GM23248 (cell line): ENCODE results near the gene ARHGAP5. TPM values are rescaled to one million over a fixed set of nuclear protein-coding genes. Genes with fewer than 3 reads are reported as not detected.

Experiments used
- DNase-seq: peaks from one replicate; pipeline ENCODE4 v3.0.0-alpha.2; 2015
- H2AFZ ChIP-seq: fragments of 200-600 bp; sonication (generic); 2 replicates; pipeline ENCODE4 v1.6.1; 2016; ENCODE audit warnings: antibody characterized with exemption
- H3F3A ChIP-seq: fragments of 200-600 bp; sonication (generic); 2 replicates; pipeline ENCODE4 v1.6.1; 2016; ENCODE audit warnings: mild to moderate bottlenecking, antibody characterized with exemption, mixed run types; ENCODE audit not compliant: insufficient read depth
- H3K27ac ChIP-seq: fragments of 200-600 bp; sonication (generic); 2 replicates; pipeline ENCODE4 v1.5.1; 2016; ENCODE audit warnings: mild to moderate bottlenecking
- H3K27me3 ChIP-seq: fragments of 200-600 bp; sonication (generic); replicated peaks from 2 replicates; pipeline ENCODE4 v1.6.1; 2016; ENCODE audit warnings: mild to moderate bottlenecking; ENCODE audit not compliant: insufficient read depth
- H3K36me3 ChIP-seq: fragments of 200-600 bp; sonication (generic); 2 replicates; pipeline ENCODE4 v1.6.1; 2016; ENCODE audit warnings: low read depth, mild to moderate bottlenecking
- H3K4me1 ChIP-seq: fragments of 200-600 bp; sonication (generic); 2 replicates; pipeline ENCODE4 v1.6.1; 2016; ENCODE audit warnings: mild to moderate bottlenecking; ENCODE audit not compliant: insufficient read depth
- H3K4me2 ChIP-seq: fragments of 200-600 bp; sonication (generic); one replicate; pipeline ENCODE4 v1.6.1; 2016; ENCODE audit warnings: mild to moderate bottlenecking; ENCODE audit not compliant: unreplicated experiment
- H3K4me3 ChIP-seq: fragments of 200-600 bp; sonication (generic); 2 replicates; pipeline ENCODE4 v1.5.1; 2016; ENCODE audit warnings: mild to moderate bottlenecking
- H3K79me2 ChIP-seq: fragments of 200-600 bp; sonication (generic); 2 replicates; pipeline ENCODE4 v1.6.1; 2016; ENCODE audit warnings: mild to moderate bottlenecking; ENCODE audit not compliant: insufficient read depth
- H3K9ac ChIP-seq: fragments of 200-600 bp; sonication (generic); 2 replicates; pipeline ENCODE4 v1.6.1; 2016; ENCODE audit warnings: mild to moderate bottlenecking
- H3K9me2 ChIP-seq: fragments of 200-600 bp; sonication (generic); 2 replicates; pipeline ENCODE4 v1.6.1; 2016; ENCODE audit warnings: mixed run types, mild to moderate bottlenecking, moderate library complexity; ENCODE audit not compliant: insufficient read depth
- H3K9me3 ChIP-seq: fragments of 200-600 bp; sonication (generic); one replicate; pipeline ENCODE4 v1.6.1; 2017; ENCODE audit warnings: low read depth
- H4K20me1 ChIP-seq: fragments of 200-600 bp; sonication (generic); 2 replicates; pipeline ENCODE4 v1.6.0; 2016; ENCODE audit not compliant: insufficient read depth
- EZH2 ChIP-seq: fragments of 200-600 bp; sonication (generic); IDR thresholded peaks from 2 replicates; pipeline ENCODE4 v1.6.1; 2018; ENCODE audit warnings: antibody characterized with exemption, mild to moderate bottlenecking; ENCODE audit not compliant: insufficient read depth, poor library complexity, severe bottlenecking
- EZH2phosphoT487 ChIP-seq: fragments of 200-600 bp; sonication (generic); IDR thresholded peaks from 2 replicates; pipeline ENCODE4 v1.6.1; 2018; ENCODE audit warnings: antibody characterized with exemption, moderate library complexity, mild to moderate bottlenecking, low read depth; ENCODE audit not compliant: insufficient read depth
- WGBS, 2 experiments: methylation state at CpG; one replicate each; pipeline ENCODE4 v1.1.6; 2015 to 2017; ENCODE audit warnings: low lambda C conversion rate in 2 of 2, low coverage in 1 of 2; ENCODE audit errors: missing lambda C conversion rate in 2 of 2; 5-methylcytosine and 5-hydroxymethylcytosine counted together
- in situ Hi-C: fragments of 300-500 bp; cut with MboI; formaldehyde crosslinking; loops from 2 replicates; pipeline ENCODE4 v1.15.0; 2020
- polyA plus RNA-seq: library from polyadenylated mRNA; unstranded; fragments of >200 nt; fragmentation: Nextera tagmentation; extraction: Ambion mirVana; gene quantifications from 2 replicates; pipeline ENCODE4 v1.2.1, GENCODE V29; 2016
- total RNA-seq: library from RNA; depleted of rRNA; stranded (reverse); fragments of >200 nt; shearing (Covaris generic); gene quantifications from 2 replicates; pipeline ENCODE4 v1.2.3, GENCODE V29; 2014

The ARHGAP5 gene
- total and polyA plus RNA-seq, 2 experiments from 2014 or later = 34.6 to 80.1 TPM

DNA sequence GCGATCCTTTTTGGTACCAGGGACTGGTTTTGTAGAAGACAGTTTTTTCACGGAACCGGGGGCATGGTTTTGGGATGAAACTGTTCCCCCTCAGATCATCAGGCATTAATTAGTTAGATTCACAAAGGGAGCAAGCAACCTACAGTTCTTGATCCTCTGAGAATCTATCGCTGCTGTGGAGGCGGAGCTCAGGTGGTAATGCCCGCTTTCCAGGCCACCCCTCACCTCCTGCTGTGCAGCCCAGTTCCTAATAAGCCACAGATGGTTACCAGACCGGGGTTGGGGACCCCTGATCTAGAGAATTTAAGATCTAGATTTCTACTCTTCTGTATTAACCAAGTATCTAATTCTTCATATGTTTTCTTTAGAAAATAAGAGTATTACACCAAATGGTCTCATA, 4.8 kb downstream of the ARHGAP5 start:
- H3F3A ChIP-seq = peaks cover 15% of the 10 kb centered on the region; the same call in 1 of the 2 replicates
- H3K9ac ChIP-seq = no peak overlapping the region
- H3K4me3 ChIP-seq = no peak overlapping the region
- no peak overlapping the region for H3K4me2 ChIP-seq
- no peaks in the 10 kb centered on the region for H3K27me3 ChIP-seq
- H3K27ac ChIP-seq = no peak overlapping the region
- H3K36me3 ChIP-seq = no peaks in the 10 kb centered on the region
- H3K9me2 ChIP-seq = no peaks in the 10 kb centered on the region
- peaks cover 34% of the 10 kb centered on the region for H4K20me1 ChIP-seq
- in situ Hi-C loops = loop anchor here (10.0 kb wide), 1 partner anchor 163 kb away; no protein-coding TSS in a partner anchor
- peaks cover 27% of the 10 kb centered on the region for H3K4me1 ChIP-seq
- peaks cover 95% of the 10 kb centered on the region for H3K79me2 ChIP-seq
- no peaks in the 10 kb centered on the region for H3K9me3 ChIP-seq
- 67 to 72% methylated on average over 7 of the region's 7 CpGs for WGBS, 2 experiments
- DNase-seq = no peak
- H2AFZ ChIP-seq = no peak overlapping the region
- TF ChIP-seq EZH2 (no peak), EZH2phosphoT487 (no peak)

DNA sequence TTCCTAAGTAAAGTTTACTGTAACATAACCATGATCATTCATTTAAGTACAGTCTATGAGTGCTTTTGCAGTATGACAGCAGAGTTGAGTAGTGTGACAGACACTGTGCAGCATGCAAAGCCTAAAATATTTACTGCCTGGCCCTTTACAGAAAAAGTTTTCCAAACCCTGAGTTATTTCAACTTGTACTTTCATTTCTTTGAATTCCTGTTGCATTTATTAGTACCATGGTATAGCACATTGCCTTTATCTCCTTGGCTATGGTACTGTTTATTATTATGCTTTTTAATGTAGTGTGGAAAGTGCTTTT, 6.2 kb downstream of the ARHGAP5 start:
- Histone ChIP-seq H3F3A (peaks cover 21% of the 10 kb centered on the region), H3K79me2 (peaks cover 99% of the 10 kb centered on the region), H3K9me2 (no peaks in the 10 kb centered on the region), H4K20me1 (peaks cover 44% of the 10 kb centered on the region), H3K36me3 (no peaks in the 10 kb centered on the region), H3K27me3 (no peaks in the 10 kb centered on the region), H2AFZ (no peak overlapping the region), H3K27ac (no peak overlapping the region), H3K9me3 (no peaks in the 10 kb centered on the region), H3K4me3 (no peak overlapping the region), H3K9ac (no peak overlapping the region), H3K4me1 (peaks cover 38% of the 10 kb centered on the region), H3K4me2 (no peak overlapping the region)
- no peak for TF ChIP-seq EZH2phosphoT487
- no peak for TF ChIP-seq EZH2
- in situ Hi-C loops = loop anchor here (10.0 kb wide), 1 partner anchor 162 kb away; no protein-coding TSS in a partner anchor
- no peak for DNase-seq

DNA sequence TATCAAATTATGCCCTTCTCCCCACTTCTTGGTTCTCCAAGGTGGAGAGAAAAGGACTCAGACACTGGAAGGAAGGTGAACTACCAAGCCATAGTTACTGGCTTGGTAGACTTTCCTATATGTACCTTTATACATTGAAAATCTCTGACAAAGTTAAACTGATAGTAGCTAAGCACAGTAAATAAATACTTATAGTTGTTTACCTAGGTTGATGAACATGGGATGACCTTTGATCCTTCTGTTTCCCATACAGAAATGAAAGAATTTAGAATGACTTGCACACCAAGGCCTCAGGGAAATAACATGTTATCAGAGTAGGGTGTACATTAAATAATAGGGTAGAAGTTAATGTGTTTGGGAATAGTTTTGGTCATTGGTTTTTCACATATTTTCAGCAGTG, 6.7 kb downstream of the ARHGAP5 start:
- Histone ChIP-seq H3K9me3 (no peaks in the 10 kb centered on the region), H3K79me2 (peaks cover 99% of the 10 kb centered on the region), H3K4me2 (no peak overlapping the region), H3K4me3 (no peak overlapping the region), H3K9ac (no peak overlapping the region), H3K27ac (no peak overlapping the region), H3K4me1 (peaks cover 38% of the 10 kb centered on the region), H2AFZ (no peak overlapping the region), H3K27me3 (no peaks in the 10 kb centered on the region), H3K36me3 (no peaks in the 10 kb centered on the region), H3K9me2 (no peaks in the 10 kb centered on the region), H3F3A (peaks cover 16% of the 10 kb centered on the region), H4K20me1 (peaks cover 44% of the 10 kb centered on the region)
- in situ Hi-C loops = loop anchor here (10.0 kb wide), 1 partner anchor 161 kb away; no protein-coding TSS in a partner anchor
- DNase-seq = no peak
- no peak for TF ChIP-seq EZH2phosphoT487
- TF ChIP-seq EZH2 = no peak

DNA sequence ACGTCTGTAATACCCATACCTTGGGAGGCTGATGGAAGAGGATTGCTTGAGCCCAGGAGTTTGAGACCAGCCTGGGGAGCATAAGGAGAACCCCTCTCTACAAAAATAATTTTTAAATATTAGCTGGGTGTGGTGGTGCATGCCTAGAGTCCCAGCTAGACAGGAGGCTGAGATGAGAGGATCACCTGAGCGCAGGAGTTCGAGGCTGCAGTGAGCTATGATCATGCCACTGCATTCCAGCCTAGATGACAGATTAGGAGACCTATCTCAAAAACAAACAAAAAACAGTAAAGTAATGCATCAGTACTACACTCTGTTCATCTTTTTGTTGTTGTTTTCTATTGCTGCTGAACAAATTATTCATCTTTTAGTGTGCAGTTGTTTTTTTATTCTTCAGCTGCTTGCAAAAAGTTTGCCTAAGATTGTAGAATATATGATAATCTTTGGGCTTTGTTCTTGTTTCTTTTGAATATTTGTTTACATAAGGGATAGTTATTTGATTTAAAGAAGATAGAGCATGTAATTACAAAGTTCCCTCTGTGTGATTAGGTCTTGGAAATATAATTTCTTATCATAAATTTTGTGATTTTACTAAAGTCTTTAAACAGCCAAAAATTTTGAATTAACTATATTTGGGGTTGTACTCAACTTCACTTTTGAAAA, 8.2 kb downstream of the ARHGAP5 start:
- Histone ChIP-seq H4K20me1 (peaks cover 32% of the 10 kb centered on the region), H3K27ac (no peak overlapping the region), H3K9me3 (no peaks in the 10 kb centered on the region), H3K9ac (no peak overlapping the region), H3K4me1 (peaks cover 31% of the 10 kb centered on the region), H3K4me2 (no peak overlapping the region), H2AFZ (no peak overlapping the region), H3K36me3 (no peaks in the 10 kb centered on the region), H3K27me3 (no peaks in the 10 kb centered on the region), H3K79me2 (peaks cover 99% of the 10 kb centered on the region), H3K9me2 (no peaks in the 10 kb centered on the region), H3K4me3 (no peak overlapping the region), H3F3A (peaks cover 7% of the 10 kb centered on the region; the same call in 1 of the 2 replicates)
- in situ Hi-C loops = loop anchor here (10.0 kb wide), 1 partner anchor 159 kb away; no protein-coding TSS in a partner anchor
- no peak for TF ChIP-seq EZH2
- no peak for TF ChIP-seq EZH2phosphoT487
- no peak for DNase-seq
- 95 to 100% methylated on average over 3 of the region's 3 CpGs for WGBS, 2 experiments

DNA sequence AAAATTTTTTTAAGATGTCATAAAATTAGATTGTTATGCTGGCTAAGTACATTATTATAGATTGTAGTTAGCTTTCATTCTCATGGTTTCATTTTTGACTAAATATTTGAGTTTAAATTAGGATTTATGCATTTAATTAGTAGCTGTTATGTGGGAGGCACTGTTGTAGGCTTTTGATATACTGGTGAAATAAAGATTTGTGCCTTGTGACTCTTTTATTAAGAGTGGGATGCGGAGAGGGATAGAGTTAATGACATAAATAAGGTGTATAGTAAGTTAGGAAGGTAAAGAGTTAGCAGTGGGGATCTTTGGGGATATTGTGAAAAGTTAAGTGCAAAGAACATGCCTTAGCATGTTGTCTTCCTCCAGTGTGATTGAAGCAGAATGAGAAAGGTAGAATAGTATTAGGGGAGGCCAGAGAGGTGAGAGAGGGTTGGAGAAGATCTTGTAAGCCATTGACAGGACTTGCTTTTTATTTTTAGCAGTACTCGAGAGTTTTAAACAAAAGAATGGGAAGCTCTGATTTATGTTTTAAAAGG, 8.8 kb downstream of the ARHGAP5 start:
- Histone ChIP-seq H4K20me1 (peaks cover 27% of the 10 kb centered on the region), H3K9me2 (no peaks in the 10 kb centered on the region), H3K4me2 (no peak overlapping the region), H3K9me3 (no peaks in the 10 kb centered on the region), H3K4me3 (no peak overlapping the region), H3K79me2 (peaks cover 99% of the 10 kb centered on the region), H3K27ac (no peak overlapping the region), H3K4me1 (peaks cover 25% of the 10 kb centered on the region), H3F3A (peaks cover 7% of the 10 kb centered on the region; the same call in 1 of the 2 replicates), H2AFZ (no peak overlapping the region), H3K36me3 (peaks cover 4% of the 10 kb centered on the region; the same call in 1 of the 2 replicates), H3K9ac (no peak overlapping the region), H3K27me3 (no peaks in the 10 kb centered on the region)
- TF ChIP-seq EZH2phosphoT487 = no peak
- no peak for TF ChIP-seq EZH2
- in situ Hi-C loops = loop anchor here (10.0 kb wide), 1 partner anchor 159 kb away; no protein-coding TSS in a partner anchor
- no peak for DNase-seq
- 95 to 98% methylated on average over 2 of the region's 2 CpGs for WGBS, 2 experiments
